ENCODE results near the gene ART4.

Gene ART4

GRCh38 chr12:14843425-14843887, at the start of gene ART4:
ART4 (minus strand) TSS chr12:14843526; CDS start chr12:14843113, 413 bp downstream.
- no peak for DNase-seq

- no peak for DNase-seq
These were observed 49.6 kb upstream of the ART4 start for GRCh38 chr12:14892726-14893505.

GRCh38 chr12:14890701-14891100, 47.4 kb upstream of the ART4 start:
- DNase-seq: no peak

DNA sequence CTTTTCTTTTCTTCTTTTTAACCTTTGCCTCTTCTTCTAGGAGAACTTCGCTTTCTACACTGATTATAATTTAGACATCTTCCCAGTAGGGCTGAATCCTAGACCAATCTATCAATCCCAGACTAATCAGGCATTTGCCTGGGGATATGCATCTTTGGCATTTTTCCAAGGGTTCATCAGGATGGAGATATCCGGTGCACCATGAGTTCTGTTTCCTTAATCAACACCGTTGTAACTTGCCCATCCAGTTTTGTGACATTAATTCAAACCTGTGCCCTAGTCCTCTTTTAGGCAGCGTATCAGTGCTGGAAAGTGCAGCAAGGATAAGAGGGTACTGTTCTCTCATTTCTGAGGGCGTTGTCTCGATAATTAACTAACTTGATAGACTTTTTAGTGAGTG, 42.9 kb upstream of the ART4 start:
- no peak for DNase-seq

DNA sequence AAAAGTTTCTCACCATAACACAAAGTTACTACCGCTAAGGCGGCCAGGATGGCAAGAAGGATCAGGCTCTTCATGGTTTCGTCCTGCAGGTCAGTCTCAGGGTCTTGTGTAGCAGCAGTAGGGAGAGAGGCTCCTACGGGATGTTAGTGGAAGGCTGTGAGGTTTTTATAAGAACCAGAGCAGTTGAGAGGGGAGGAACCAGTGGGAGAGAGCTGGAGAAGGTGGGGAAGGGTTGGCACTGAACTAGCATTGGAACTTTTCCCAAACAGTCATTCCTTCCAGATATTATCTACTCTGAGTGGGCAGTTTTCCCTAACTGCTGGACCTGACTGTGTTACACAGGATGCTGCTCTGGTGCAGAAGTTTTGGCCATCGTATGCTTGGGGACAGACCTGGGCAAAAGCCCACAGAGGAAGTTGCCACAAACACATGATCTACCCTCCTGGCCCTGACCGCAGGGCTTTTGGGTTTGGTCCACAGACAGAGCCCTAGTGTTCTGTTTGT, 42.4 kb upstream of the ART4 start, which contains the start of gene MGP:
TSS of gene MGP (minus strand) at position 137 of the 504 bp plus-strand sequence. CDS start at position 74, 63 bp downstream.
- no peak for DNase-seq

DNA sequence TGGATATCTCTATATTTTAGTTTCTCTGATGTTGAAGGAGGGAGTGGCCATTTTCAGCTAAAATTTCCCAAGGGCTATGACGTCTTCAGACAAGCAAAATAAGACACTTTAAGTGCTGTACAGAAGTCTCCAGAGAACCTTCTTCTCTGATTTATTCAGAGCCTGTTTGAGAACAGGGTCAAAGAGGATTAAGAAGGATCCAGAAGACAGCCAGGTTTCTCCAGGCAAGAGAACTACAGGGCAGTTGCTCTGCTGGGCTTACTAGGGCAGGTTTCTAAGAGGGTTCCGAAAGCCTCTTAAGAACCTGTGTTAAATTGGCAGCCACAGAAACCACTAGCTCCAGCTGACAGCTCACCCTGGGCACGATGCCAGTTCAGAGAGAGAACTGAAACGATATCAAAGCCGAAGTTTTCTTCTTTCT, 41.1 kb upstream of the ART4 start:
- no peak for DNase-seq

GRCh38 chr12:14883686-14884085, 40.4 kb upstream of the ART4 start:
- DNase-seq: no peak

GRCh38 chr12:14880890-14881453, 37.6 kb upstream of the ART4 start:
- DNase-seq: no peak

- DNase-seq: no peak
These were observed 36.1 kb upstream of the ART4 start for GRCh38 chr12:14879222-14879933.

- no peak for DNase-seq
These were observed 35.2 kb upstream of the ART4 start for GRCh38 chr12:14878488-14878887.

DNA sequence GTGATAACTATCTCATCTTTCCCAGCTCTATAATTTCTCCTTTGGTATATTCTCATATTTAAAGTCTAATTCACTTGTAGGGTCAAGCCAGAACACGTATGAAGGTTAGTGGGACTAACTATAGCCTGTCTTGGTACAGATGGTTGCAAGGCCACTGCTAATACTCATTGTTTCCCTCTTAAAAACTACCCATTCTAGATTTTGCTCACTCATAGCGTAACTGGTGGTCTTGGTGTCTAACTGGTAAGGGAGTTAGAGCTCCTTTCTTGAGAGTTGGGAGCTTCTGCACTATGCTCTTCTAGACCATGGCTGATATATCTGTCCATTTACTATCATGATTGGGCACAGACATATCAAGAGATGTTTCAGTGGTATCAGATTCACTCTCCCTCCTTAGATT, 33.5 kb upstream of the ART4 start:
- no peak for DNase-seq

DNA sequence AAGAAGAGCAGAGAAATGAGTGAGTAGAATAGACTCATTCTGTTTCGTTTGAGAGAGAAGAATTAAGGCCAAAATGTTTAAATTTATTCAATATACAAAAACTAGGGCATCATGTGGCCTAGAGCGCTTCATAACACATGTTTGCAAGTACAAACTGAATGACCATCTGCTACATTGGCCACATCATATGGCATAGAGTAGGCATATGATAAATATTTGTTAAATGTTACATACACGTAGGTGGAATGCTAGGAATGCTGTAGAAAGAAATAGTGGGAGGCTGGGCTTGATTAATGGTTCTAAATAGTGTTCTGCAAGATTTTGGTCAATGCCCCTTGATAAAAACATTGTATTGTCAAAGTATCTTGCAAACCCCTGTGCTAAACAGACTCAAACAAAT, 31.6 kb upstream of the ART4 start:
- no peak for DNase-seq

- DNase-seq: no peak
These were observed 30.3 kb upstream of the ART4 start for GRCh38 chr12:14873440-14874185.

DNA sequence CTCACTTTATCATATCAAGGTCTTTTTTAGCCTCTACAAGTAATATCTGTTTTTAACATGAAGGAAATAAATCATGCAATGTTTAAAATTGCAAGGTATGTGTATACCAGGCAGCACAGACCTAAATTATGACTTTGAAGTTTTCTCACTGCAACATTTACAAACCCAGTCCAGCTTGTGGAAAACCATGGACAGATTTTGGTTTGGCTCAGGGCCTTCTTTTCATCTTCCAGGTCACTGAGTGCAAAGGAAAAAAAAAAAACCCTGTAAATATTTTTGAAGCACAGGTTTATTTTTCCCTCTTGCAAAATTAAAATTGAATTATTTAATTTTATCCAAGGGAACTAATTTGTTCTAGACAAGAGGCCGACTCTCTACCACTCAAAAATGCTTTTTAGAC, 28.6 kb upstream of the ART4 start:
- no peak for DNase-seq

- no peak for DNase-seq
These were observed 27.9 kb upstream of the ART4 start for GRCh38 chr12:14871247-14871646.

GRCh38 chr12:14868916-14869506, 25.7 kb upstream of the ART4 start:
- no peak for DNase-seq

DNA sequence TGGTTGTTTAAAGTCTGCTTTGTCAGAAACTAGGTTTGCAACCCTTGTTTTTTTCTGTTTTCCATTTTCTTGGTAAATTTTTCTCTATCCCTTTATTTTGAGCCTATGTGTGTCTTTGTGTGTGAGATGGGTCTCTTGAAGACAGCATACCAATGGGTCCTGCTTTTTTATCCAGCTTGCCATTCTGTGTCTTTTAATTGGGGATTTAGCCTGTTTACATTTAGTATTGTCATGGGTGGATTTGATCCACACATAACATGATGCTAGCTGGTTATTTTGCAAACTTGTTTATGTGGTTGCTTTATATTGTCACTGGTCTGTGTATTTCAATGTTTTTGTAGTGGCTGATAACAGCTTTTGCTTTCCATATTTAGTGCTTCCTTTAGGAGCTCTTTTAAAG, 17.2 kb upstream of the ART4 start:
- no peak for DNase-seq

GRCh38 chr12:14858513-14858912, 15.2 kb upstream of the ART4 start:
- no peak for DNase-seq

DNA sequence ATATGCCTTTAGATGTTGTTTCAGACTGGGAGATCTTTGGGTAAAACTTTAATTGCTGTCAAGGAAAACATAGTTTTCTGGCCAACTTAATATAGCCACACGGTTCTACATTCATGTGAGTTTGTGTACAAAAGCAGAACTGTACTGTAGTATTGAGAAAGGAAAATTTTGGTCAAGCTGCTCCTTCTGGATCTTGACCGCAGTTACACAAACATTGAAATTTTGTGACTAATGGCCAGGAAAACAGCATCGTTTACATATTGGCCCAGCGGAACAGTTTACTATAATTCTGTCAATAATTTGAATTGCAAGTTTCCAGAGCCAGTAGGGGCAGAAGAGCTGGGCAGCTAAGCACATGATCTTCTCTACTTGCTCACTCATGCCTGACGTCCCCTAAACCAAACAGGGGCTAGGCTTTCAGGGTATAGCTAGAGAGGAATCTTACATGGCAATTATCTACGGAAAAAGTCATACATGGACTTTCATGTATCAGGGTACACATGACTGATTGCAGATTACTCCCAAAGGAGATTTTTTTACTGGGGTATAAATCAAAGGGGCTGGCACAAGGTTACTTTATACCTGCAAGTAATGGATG, 11.4 kb upstream of the ART4 start:
- DNase-seq: no peak

GRCh38 chr12:14853961-14854360, 10.6 kb upstream of the ART4 start:
- no peak for DNase-seq

GRCh38 chr12:14852880-14853279, 9.6 kb upstream of the ART4 start:
- DNase-seq: no peak

Data from NCI-H187 treated with DMSO at 0.1 percent for 48 hours (cell line).